Measurements from ENCODE around the gene AGBL4. TPM values are rescaled to one million over a fixed set of nuclear protein-coding genes. Genes with fewer than 3 reads are reported as not detected.

The AGBL4 gene
- total RNA-seq, 6 experiments from 2014 or later = not detected

DNA sequence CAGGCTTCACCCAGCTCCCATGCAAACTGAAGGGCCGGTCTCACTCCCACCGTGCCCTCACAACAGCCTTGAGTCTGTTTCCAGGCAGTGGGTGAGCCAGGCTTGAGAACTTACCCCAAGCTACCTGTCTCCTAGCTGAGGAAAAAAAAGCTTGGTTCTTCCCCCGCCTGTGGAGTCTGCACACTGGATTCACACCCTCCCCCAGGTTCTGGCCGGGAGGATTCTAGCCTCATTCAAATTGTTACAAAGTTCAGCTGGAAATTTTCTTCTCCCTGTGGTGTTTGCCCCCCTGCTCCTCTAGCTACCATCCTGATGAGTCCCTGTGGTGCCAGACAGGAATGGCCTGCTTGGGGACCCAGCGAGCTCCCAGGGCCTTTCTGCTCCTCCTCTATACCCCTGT lies 471.7 kb downstream of the AGBL4 start:
- Mint-ChIP-seq H3K4me3 (no peak overlapping the region), H3K27ac (no peak overlapping the region), H3K4me1 (ENCODE audit: low read depth) (no peaks in the 10 kb centered on the region), H3K27me3 (ENCODE audit: insufficient read depth) (no peaks in the 10 kb centered on the region), H3K9me3 (peaks cover 70% of the 10 kb centered on the region), H3K36me3 (ENCODE audit: low read depth) (no peaks in the 10 kb centered on the region)
- no peak for DNase-seq
- TF ChIP-seq, protein P1, sequence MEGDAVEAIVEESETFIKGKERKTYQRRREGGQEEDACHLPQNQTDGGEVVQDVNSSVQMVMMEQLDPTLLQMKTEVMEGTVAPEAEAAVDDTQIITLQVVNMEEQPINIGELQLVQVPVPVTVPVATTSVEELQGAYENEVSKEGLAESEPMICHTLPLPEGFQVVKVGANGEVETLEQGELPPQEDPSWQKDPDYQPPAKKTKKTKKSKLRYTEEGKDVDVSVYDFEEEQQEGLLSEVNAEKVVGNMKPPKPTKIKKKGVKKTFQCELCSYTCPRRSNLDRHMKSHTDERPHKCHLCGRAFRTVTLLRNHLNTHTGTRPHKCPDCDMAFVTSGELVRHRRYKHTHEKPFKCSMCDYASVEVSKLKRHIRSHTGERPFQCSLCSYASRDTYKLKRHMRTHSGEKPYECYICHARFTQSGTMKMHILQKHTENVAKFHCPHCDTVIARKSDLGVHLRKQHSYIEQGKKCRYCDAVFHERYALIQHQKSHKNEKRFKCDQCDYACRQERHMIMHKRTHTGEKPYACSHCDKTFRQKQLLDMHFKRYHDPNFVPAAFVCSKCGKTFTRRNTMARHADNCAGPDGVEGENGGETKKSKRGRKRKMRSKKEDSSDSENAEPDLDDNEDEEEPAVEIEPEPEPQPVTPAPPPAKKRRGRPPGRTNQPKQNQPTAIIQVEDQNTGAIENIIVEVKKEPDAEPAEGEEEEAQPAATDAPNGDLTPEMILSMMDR (IDR thresholded peaks at IDR 0.05) = no peak

DNA sequence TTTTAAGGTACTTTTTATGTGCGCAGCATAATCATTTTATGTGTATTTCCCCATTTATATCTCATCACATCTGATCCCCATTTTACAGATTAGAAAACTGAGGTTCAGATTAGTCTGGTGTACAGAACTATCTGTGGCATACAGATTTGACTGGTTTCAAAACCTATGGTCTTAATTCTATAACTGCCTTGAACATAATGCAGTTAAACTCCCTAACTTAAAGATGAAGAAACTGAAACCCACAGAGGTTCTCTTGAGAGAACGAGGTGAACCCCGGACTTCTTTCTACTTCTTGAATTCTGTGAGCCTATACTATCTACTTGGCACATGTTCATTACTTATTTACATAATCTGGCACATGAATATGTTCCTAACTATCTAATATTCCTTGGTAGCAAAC lies 479.1 kb downstream of the AGBL4 start:
- Mint-ChIP-seq H3K4me3 (no peak overlapping the region), H3K27me3 (ENCODE audit: insufficient read depth) (no peaks in the 10 kb centered on the region), H3K27ac (no peak overlapping the region), H3K4me1 (ENCODE audit: low read depth) (no peaks in the 10 kb centered on the region), H3K9me3 (peaks cover 48% of the 10 kb centered on the region), H3K36me3 (ENCODE audit: low read depth) (no peaks in the 10 kb centered on the region)
- TF ChIP-seq, protein P1 (IDR thresholded peaks at IDR 0.05) = no peak
- no peak for DNase-seq

DNA sequence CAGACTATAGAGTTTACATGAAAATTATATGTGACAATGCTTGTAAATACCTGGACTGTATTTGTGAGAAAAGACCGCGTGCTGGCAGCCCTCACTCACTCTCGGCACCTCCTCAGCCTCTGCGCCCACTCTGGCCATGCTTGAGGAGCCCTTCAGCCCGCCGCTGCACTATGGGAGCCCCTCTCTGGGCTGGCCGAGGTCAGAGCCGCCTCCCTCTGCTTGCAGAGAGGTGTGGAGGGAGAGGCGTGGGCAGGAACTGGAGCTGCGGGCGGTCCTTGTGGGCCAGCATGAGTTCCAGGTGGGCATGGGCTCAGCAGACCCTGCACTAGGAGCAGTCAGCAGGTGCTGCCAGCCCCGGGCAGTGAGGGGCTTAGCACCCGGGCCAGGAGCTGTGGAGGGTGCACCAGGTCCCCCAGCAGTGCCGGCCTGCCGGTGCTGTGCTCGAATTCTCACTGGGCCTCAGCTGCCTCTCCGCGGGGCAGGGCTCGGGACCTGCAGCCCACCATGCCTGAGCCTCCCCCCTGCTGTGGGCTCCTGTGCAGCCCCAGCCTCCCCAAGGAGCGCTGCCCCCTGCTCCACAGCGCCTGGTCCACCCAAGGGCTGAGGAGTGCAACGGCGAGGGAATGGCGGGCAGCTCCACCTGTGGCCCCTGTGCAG lies 482.5 kb downstream of the AGBL4 start:
- TF ChIP-seq, protein P1 (IDR thresholded peaks at IDR 0.05) = no peak
- H3K4me1 Mint-ChIP-seq (ENCODE audit: low read depth) = no peaks in the 10 kb centered on the region
- no peak overlapping the region for H3K4me3 Mint-ChIP-seq
- no peak for DNase-seq
- peaks cover 33% of the 10 kb centered on the region for H3K9me3 Mint-ChIP-seq
- peaks cover 1% of the 10 kb centered on the region; the same call in 1 of the 2 replicates for H3K27me3 Mint-ChIP-seq (ENCODE audit: insufficient read depth)
- no peaks in the 10 kb centered on the region for H3K36me3 Mint-ChIP-seq (ENCODE audit: low read depth)
- H3K27ac Mint-ChIP-seq = no peak overlapping the region

DNA sequence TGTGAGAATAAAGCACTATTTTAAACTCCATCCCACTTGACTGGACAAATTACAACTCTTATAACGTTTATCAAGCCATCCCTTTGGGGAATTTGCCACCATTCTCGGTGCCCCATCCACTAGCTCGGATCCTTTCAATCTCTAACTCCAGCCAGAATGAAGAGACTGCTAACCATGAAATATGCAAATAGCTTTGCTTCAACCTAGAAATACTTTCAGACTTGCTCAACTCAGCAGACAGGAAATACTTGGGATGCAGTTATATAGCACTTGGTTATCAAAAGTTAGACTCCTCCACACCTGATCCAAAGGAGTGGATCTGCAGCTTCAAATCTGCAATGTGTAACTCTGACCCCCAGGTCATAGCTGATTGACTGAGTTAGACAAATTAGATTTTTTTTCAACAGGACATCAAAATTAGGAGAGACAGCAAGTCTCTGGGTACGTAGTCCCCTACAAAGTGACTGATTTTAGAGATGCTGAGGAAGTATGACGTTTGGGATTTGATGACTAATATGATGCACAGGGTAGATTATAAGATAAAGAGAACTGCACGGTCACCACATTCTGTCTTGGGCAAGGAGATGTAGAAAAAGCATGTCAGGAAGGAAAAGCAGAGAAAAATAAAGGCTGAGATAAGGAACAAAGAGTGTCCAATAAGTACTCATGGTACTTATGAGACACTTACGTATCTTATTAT lies 496.0 kb downstream of the AGBL4 start:
- Mint-ChIP-seq H3K4me3 (no peak overlapping the region), H3K9me3 (peaks cover 31% of the 10 kb centered on the region), H3K27me3 (ENCODE audit: insufficient read depth) (no peaks in the 10 kb centered on the region), H3K36me3 (ENCODE audit: low read depth) (no peaks in the 10 kb centered on the region), H3K27ac (no peak overlapping the region), H3K4me1 (ENCODE audit: low read depth) (no peaks in the 10 kb centered on the region)
- TF ChIP-seq, protein P1 (IDR thresholded peaks at IDR 0.05) = no peak
- no peak for DNase-seq

DNA sequence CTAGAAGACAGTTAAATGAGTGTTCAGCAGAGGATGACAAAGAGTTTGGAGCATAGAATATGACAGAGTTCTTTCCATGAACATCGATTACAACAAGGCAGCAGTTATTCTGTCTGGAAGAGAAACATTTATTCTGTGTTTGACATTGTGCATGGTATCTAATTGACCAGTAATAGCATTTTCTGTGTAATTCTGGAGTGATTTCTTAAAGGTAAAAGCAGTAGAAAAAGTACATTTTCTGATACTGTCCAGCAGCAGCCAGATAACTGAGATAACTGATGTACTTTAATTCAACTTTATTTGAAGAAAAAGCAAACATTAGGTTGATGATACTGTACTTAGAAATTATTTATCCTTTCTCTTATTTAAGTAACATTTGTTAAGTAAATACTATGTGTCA lies 497.1 kb downstream of the AGBL4 start:
- Mint-ChIP-seq H3K4me1 (ENCODE audit: low read depth) (no peaks in the 10 kb centered on the region), H3K27me3 (ENCODE audit: insufficient read depth) (no peaks in the 10 kb centered on the region), H3K27ac (no peak overlapping the region), H3K9me3 (peaks cover 37% of the 10 kb centered on the region), H3K4me3 (no peak overlapping the region), H3K36me3 (ENCODE audit: low read depth) (no peaks in the 10 kb centered on the region)
- TF ChIP-seq, protein P1 (IDR thresholded peaks at IDR 0.05) = no peak
- DNase-seq = no peak
